HG02798 (cell line): ENCODE measurements around the gene CHEK2.
"Not testable (repeated sequence)": the region's sequence is repeated elsewhere in the genome, so short reads cannot be mapped to it uniquely, and the experiment has no call there.

Source experiments
- ATAC-seq: cut with Tn5 transposase; IDR thresholded peaks from one replicate; pipeline ENCODE4 v1.9.1; 2021; ENCODE audit warnings: mild to moderate bottlenecking; ENCODE audit not compliant: unreplicated experiment, poor library complexity

The CHEK2 gene

GRCh38 chr22:28743852-28744251 lies 2.2 kb upstream of the CHEK2 start:
- no peak for ATAC-seq

GRCh38 chr22:28742562-28742962 lies 942 bp upstream of the CHEK2 start:
- ATAC-seq: no peak

- ATAC-seq: no peak
Measured at GRCh38 chr22:28741200-28741784, 328 bp downstream of the CHEK2 start.

- not testable (repeated sequence) for ATAC-seq
Measured at GRCh38 chr22:28738876-28739275, 2.7 kb downstream of the CHEK2 start.

- ATAC-seq: no peak
Measured at GRCh38 chr22:28737701-28738100, 3.9 kb downstream of the CHEK2 start.

- no peak for ATAC-seq
Measured at GRCh38 chr22:28736301-28737155, 5.1 kb downstream of the CHEK2 start.

- no peak for ATAC-seq
Measured at GRCh38 chr22:28734393-28734792, 7.2 kb downstream of the CHEK2 start.

GRCh38 chr22:28730179-28730578 lies 11.4 kb downstream of the CHEK2 start:
- ATAC-seq: no peak

- no peak for ATAC-seq
Measured at GRCh38 chr22:28728621-28729313, 12.9 kb downstream of the CHEK2 start.

GRCh38 chr22:28728002-28728401 lies 13.6 kb downstream of the CHEK2 start:
- no peak for ATAC-seq

GRCh38 chr22:28718044-28718443 lies 23.6 kb downstream of the CHEK2 start:
- ATAC-seq: no peak

- no peak for ATAC-seq
Measured at GRCh38 chr22:28716686-28717085, 24.9 kb downstream of the CHEK2 start.

- ATAC-seq: no peak
Measured at GRCh38 chr22:28715611-28716010, 26.0 kb downstream of the CHEK2 start.

- ATAC-seq: no peak
Measured at GRCh38 chr22:28714043-28714628, 27.5 kb downstream of the CHEK2 start.

GRCh38 chr22:28711820-28712777 lies 29.5 kb downstream of the CHEK2 start:
- ATAC-seq: no peak

- ATAC-seq: no peak
Measured at GRCh38 chr22:28711341-28711740, 30.3 kb downstream of the CHEK2 start.

GRCh38 chr22:28710576-28711191 lies 30.9 kb downstream of the CHEK2 start:
- ATAC-seq: no peak

GRCh38 chr22:28710107-28710506 lies 31.5 kb downstream of the CHEK2 start:
- no peak for ATAC-seq

GRCh38 chr22:28706845-28707244 lies 34.8 kb downstream of the CHEK2 start:
- no peak for ATAC-seq
